HepG2 (cell line): Measurements from ENCODE around the gene TEKT5. TPM values are rescaled to one million over a fixed set of nuclear protein-coding genes. Genes with fewer than 3 reads are reported as not detected.

Source experiments
- CEBPG ChIP-seq: IDR thresholded peaks from 2 replicates; pipeline ENCODE4 v1.6.1; 2016
- CHD4 ChIP-seq: fragments of 200-600 bp; sonication (generic); IDR thresholded peaks from 2 replicates; pipeline ENCODE4 v1.7.0; 2017; ENCODE audit warnings: mild to moderate bottlenecking, low read length, borderline replicate concordance
- GZF1 ChIP-seq: sonication (generic); formaldehyde crosslinking; IDR thresholded peaks from 2 replicates; pipeline ENCODE4 v1.5.1; 2020; ENCODE audit warnings: mild to moderate bottlenecking, missing genetic modification reagents
- JUND ChIP-seq: sonication (generic); formaldehyde crosslinking; IDR thresholded peaks from 2 replicates; pipeline ENCODE4 v1.8.0; 2022; ENCODE audit warnings: mild to moderate bottlenecking, missing genetic modification reagents
- MTF1 ChIP-seq: sonication (generic); formaldehyde crosslinking; IDR thresholded peaks from 2 replicates; pipeline ENCODE4 v1.5.0; 2020; ENCODE audit warnings: missing genetic modification reagents
- ZNF180 ChIP-seq: sonication (generic); formaldehyde crosslinking; IDR thresholded peaks from 2 replicates; pipeline ENCODE4 v1.4.0; 2020; ENCODE audit warnings: low read depth, missing genetic modification reagents, borderline replicate concordance
- ZNF615 ChIP-seq: sonication (generic); formaldehyde crosslinking; IDR thresholded peaks from 2 replicates; pipeline ENCODE4 v1.5.0; 2020; ENCODE audit warnings: mild to moderate bottlenecking, missing genetic modification reagents, borderline replicate concordance
- ZNF670 ChIP-seq: sonication (generic); formaldehyde crosslinking; IDR thresholded peaks from 2 replicates; pipeline ENCODE4 v1.8.0; 2022; ENCODE audit warnings: mild to moderate bottlenecking, missing genetic modification reagents, borderline replicate concordance
- ZNF747 ChIP-seq: sonication (generic); formaldehyde crosslinking; IDR thresholded peaks from 2 replicates; pipeline ENCODE4 v1.8.1; 2023; ENCODE audit warnings: missing genetic modification reagents, mild to moderate bottlenecking, borderline replicate concordance
- polyA plus RNA-seq, 8 experiments: library from polyadenylated mRNA; depleted of rRNA in 3 of 8; stranded (reverse) in 7 of 8; unstranded in 1 of 8; fragments of >200 nt; fragmentation: Illumina TruSeq in 4 of 8; extraction: Trizol in 4 of 8; gene quantifications; 2 replicates each; pipeline versions ENCODE4 v1.2.1 to v1.2.3, GENCODE V29; 2011 to 2016; ENCODE audit warnings: low read depth in 4 of 8, missing spikeins in 1 of 8, mixed read lengths in 1 of 8; ENCODE audit not compliant: insufficient read depth in 1 of 8
- total RNA-seq, 5 experiments: library from RNA; depleted of rRNA; stranded (reverse); fragments of >200 nt; fragmentation: Illumina TruSeq; extraction: Trizol; gene quantifications; 2 replicates each; pipeline ENCODE4 v1.2.3, GENCODE V29; 2016; ENCODE audit warnings: low read depth in 1 of 5
- TF ChIP-seq, protein P1 (sequence below): sonication (generic); formaldehyde crosslinking; conservative IDR thresholded peaks from 2 replicates; pipeline ENCODE4 v1.4.0; 2020; ENCODE audit warnings: missing genetic modification reagents
- TF ChIP-seq, protein P2 (sequence below): sonication (generic); formaldehyde crosslinking; IDR thresholded peaks from 2 replicates; pipeline ENCODE4 v1.5.1; 2020; ENCODE audit warnings: missing genetic modification reagents, mild to moderate bottlenecking, borderline replicate concordance
- TF ChIP-seq, protein P3 (sequence below): sonication (generic); formaldehyde crosslinking; IDR thresholded peaks from 2 replicates; pipeline ENCODE4 v1.5.1; 2020; ENCODE audit warnings: mild to moderate bottlenecking, moderate library complexity, missing genetic modification reagents
- TF ChIP-seq, protein P4 (sequence below): conservative IDR thresholded peaks from 2 replicates; pipeline ENCODE4 v1.6.1; 2018; ENCODE audit warnings: missing genetic modification reagents
- TF ChIP-seq, protein P5 (sequence below): sonication (generic); formaldehyde crosslinking; IDR thresholded peaks from 2 replicates; pipeline ENCODE4 v1.8.1; 2023; ENCODE audit warnings: mild to moderate bottlenecking, missing genetic modification reagents
- TF ChIP-seq, protein P6 (sequence below): sonication (generic); formaldehyde crosslinking; IDR thresholded peaks from 2 replicates; pipeline ENCODE4 v1.8.0; 2022; ENCODE audit warnings: mild to moderate bottlenecking, missing genetic modification reagents, borderline replicate concordance
- TF ChIP-seq, protein P7 (sequence below): sonication (generic); formaldehyde crosslinking; IDR thresholded peaks from 2 replicates; pipeline ENCODE4 v1.4.0; 2020; ENCODE audit warnings: mild to moderate bottlenecking, low read depth, missing genetic modification reagents
- TF ChIP-seq, protein P8 (sequence below): fragments of 450-650 bp; IDR thresholded peaks from 2 replicates; pipeline ENCODE4 v1.6.1; 2017

Gene TEKT5
- total and polyA plus RNA-seq, 2 of the 13 experiments (the other 11 are each of a cell fraction or from before 2014, with no cell fraction given), result 0.16 TPM; not detected in 1

DNA sequence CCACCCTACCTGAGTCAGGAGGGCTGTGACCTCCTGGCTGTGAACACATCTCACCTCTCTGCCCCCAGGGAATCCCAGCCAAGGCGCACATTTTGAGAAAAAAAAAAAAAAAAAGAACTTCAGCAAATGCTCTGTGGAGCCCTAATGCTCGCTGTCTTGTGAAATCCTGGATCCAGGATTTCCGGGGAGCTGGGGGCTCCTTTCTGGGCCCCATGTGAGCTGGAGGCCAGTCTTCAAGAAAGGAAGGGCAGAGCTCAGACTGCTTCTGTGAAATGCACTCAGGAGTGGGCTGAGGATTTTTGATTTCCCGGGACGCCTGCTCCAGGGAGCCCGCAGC is 78.3 kb downstream of the TEKT5 start (continued):
- TF ChIP-seq, protein P1, sequence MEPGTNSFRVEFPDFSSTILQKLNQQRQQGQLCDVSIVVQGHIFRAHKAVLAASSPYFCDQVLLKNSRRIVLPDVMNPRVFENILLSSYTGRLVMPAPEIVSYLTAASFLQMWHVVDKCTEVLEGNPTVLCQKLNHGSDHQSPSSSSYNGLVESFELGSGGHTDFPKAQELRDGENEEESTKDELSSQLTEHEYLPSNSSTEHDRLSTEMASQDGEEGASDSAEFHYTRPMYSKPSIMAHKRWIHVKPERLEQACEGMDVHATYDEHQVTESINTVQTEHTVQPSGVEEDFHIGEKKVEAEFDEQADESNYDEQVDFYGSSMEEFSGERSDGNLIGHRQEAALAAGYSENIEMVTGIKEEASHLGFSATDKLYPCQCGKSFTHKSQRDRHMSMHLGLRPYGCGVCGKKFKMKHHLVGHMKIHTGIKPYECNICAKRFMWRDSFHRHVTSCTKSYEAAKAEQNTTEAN (CRISPR knock-in tag), result no peak
- TF ChIP-seq, protein P2, sequence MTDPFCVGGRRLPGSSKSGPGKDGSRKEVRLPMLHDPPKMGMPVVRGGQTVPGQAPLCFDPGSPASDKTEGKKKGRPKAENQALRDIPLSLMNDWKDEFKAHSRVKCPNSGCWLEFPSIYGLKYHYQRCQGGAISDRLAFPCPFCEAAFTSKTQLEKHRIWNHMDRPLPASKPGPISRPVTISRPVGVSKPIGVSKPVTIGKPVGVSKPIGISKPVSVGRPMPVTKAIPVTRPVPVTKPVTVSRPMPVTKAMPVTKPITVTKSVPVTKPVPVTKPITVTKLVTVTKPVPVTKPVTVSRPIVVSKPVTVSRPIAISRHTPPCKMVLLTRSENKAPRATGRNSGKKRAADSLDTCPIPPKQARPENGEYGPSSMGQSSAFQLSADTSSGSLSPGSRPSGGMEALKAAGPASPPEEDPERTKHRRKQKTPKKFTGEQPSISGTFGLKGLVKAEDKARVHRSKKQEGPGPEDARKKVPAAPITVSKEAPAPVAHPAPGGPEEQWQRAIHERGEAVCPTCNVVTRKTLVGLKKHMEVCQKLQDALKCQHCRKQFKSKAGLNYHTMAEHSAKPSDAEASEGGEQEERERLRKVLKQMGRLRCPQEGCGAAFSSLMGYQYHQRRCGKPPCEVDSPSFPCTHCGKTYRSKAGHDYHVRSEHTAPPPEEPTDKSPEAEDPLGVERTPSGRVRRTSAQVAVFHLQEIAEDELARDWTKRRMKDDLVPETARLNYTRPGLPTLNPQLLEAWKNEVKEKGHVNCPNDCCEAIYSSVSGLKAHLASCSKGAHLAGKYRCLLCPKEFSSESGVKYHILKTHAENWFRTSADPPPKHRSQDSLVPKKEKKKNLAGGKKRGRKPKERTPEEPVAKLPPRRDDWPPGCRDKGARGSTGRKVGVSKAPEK, result peak; percentile 27; the same call in 1 of the 2 replicates
- TF ChIP-seq, protein P3, sequence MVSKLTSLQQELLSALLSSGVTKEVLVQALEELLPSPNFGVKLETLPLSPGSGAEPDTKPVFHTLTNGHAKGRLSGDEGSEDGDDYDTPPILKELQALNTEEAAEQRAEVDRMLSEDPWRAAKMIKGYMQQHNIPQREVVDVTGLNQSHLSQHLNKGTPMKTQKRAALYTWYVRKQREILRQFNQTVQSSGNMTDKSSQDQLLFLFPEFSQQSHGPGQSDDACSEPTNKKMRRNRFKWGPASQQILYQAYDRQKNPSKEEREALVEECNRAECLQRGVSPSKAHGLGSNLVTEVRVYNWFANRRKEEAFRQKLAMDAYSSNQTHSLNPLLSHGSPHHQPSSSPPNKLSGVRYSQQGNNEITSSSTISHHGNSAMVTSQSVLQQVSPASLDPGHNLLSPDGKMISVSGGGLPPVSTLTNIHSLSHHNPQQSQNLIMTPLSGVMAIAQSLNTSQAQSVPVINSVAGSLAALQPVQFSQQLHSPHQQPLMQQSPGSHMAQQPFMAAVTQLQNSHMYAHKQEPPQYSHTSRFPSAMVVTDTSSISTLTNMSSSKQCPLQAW (CRISPR knock-in tag), result no peak
- TF ChIP-seq MTF1 (CRISPR knock-in tag) (0 out of 2 replicates have a peak, but pooled peaks have one; percentile 8), ZNF615 (no peak), ZNF670 (CRISPR knock-in tag) (0 out of 2 replicates have a peak, but pooled peaks have one; percentile 43), ZNF747 (CRISPR knock-in tag) (no peak), JUND (no peak), GZF1 (CRISPR knock-in tag) (peak; percentile 63; the same call in 1 of the 2 replicates), CHD4 (no peak), ZNF180 (no peak), CEBPG (0 out of 2 replicates have a peak, but pooled peaks have one; percentile 6)
- TF ChIP-seq, protein P4, sequence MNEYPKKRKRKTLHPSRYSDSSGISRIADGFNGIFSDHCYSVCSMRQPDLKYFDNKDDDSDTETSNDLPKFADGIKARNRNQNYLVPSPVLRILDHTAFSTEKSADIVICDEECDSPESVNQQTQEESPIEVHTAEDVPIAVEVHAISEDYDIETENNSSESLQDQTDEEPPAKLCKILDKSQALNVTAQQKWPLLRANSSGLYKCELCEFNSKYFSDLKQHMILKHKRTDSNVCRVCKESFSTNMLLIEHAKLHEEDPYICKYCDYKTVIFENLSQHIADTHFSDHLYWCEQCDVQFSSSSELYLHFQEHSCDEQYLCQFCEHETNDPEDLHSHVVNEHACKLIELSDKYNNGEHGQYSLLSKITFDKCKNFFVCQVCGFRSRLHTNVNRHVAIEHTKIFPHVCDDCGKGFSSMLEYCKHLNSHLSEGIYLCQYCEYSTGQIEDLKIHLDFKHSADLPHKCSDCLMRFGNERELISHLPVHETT (CRISPR knock-in tag), result no peak
- TF ChIP-seq, protein P5, sequence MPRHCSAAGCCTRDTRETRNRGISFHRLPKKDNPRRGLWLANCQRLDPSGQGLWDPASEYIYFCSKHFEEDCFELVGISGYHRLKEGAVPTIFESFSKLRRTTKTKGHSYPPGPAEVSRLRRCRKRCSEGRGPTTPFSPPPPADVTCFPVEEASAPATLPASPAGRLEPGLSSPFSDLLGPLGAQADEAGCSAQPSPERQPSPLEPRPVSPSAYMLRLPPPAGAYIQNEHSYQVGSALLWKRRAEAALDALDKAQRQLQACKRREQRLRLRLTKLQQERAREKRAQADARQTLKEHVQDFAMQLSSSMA (CRISPR knock-in tag), result 0 out of 2 replicates have a peak, but pooled peaks have one; percentile 28
- TF ChIP-seq, protein P6, sequence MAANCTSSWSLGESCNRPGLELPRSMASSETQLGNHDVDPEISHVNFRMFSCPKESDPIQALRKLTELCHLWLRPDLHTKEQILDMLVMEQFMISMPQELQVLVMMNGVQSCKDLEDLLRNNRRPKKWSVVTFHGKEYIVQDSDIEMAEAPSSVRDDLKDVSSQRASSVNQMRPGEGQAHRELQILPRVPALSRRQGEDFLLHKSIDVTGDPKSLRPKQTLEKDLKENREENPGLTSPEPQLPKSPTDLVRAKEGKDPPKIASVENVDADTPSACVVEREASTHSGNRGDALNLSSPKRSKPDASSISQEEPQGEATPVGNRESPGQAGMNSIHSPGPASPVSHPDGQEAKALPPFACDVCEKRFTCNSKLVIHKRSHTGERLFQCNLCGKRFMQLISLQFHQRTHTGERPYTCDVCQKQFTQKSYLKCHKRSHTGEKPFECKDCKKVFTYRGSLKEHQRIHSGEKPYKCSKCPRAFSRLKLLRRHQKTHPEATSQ (CRISPR knock-in tag), result no peak
- TF ChIP-seq, protein P7, sequence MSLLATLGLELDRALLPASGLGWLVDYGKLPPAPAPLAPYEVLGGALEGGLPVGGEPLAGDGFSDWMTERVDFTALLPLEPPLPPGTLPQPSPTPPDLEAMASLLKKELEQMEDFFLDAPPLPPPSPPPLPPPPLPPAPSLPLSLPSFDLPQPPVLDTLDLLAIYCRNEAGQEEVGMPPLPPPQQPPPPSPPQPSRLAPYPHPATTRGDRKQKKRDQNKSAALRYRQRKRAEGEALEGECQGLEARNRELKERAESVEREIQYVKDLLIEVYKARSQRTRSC, result no peak
- TF ChIP-seq, protein P8, sequence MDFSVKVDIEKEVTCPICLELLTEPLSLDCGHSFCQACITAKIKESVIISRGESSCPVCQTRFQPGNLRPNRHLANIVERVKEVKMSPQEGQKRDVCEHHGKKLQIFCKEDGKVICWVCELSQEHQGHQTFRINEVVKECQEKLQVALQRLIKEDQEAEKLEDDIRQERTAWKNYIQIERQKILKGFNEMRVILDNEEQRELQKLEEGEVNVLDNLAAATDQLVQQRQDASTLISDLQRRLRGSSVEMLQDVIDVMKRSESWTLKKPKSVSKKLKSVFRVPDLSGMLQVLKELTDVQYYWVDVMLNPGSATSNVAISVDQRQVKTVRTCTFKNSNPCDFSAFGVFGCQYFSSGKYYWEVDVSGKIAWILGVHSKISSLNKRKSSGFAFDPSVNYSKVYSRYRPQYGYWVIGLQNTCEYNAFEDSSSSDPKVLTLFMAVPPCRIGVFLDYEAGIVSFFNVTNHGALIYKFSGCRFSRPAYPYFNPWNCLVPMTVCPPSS, result no peak
